ENCODE results near the gene MT1F.

- TF ChIP-seq CTCF (conservative IDR thresholded peaks at IDR 0.05; ENCODE audit: low read length) = no peak
- no peak for TF ChIP-seq EZH2phosphoT487 (IDR thresholded peaks at IDR 0.05; ENCODE audit: borderline replicate concordance)
Measured at GRCh38 chr16:56652600-56652999, 5.2 kb upstream of the MT1F start.

Data from Loucy (cell line).